HepG2 (cell line): Measurements from ENCODE around the gene LY6G5B. TPM values are rescaled to one million over a fixed set of nuclear protein-coding genes. Genes with fewer than 3 reads are reported as not detected.
A peak's percentile ranks its signal among the peaks of the same experiment; 100 is the strongest.

Experiments used
- ATAC-seq: fragments of 200-7000 bp; cut with Tn5 transposase; 3 replicates; pipeline ENCODE4 v1.9.1; 2020; ENCODE audit warnings: mild to moderate bottlenecking, moderate library complexity
- BruUV-seq: library from RNA; stranded (reverse); fragments of 400-500 nt; replicated peaks from 2 replicates; lab custom pipeline; 2021; lab: Mats Ljungman, UMichigan
- CTCF ChIA-PET: fragments of 300-600 bp; formaldehyde crosslinking; extraction: SDS; loops from one replicate; lab custom pipeline; 2021; ENCODE audit warnings: low total read pairs, inconsistent platforms, low intra/inter-chr PET ratio; lab: Yijun Ruan, JAX
- POLR2A ChIA-PET: fragments of 350-600 bp; sonication (Branson Sonifier 250); formaldehyde crosslinking; loops from one replicate; lab custom pipeline; 2020; ENCODE audit warnings: antibody characterized with exemption, inconsistent platforms; lab: Yijun Ruan, JAX
- DNase-seq: peaks from one replicate; pipeline ENCODE4 v3.0.0-alpha.2; 2015; ENCODE audit warnings: low spot score
- FAIRE-seq: peaks from 3 replicates; lab custom pipeline; 2011; peaks lifted over from hg19 to GRCh38; lab: Jason Lieb, UNC
- H2AFZ ChIP-seq: one replicate; pipeline ENCODE4 v1.6.1; 2011; ENCODE audit warnings: low read length, inconsistent platforms
- H3K27ac ChIP-seq: fragments of 300-600 bp; 3 replicates; pipeline ENCODE4 v1.8.0; 2011; ENCODE audit warnings: mixed run types, mild to moderate bottlenecking, mixed read lengths, low read length, inconsistent platforms; ENCODE audit not compliant: insufficient read depth; ENCODE audit errors: extremely low read length
- H3K27me3 ChIP-seq, 2 experiments: fragments of 200-600 bp in 1 of 2; 2 replicates in 1 of 2; 3 replicates in 1 of 2; pipeline versions ENCODE4 v1.6.0 to v1.8.0; 2011; ENCODE audit warnings: low read length in 2 of 2, mild to moderate bottlenecking in 2 of 2, moderate library complexity in 2 of 2, inconsistent platforms in 1 of 2; ENCODE audit not compliant: insufficient read depth in 2 of 2, control insufficient read depth in 1 of 2
- H3K36me3 ChIP-seq, 2 experiments: fragments of 200-600 bp in 1 of 2; replicated peaks in 1 of 2; 2 replicates in 1 of 2; 3 replicates in 1 of 2; pipeline versions ENCODE4 v1.5.1 to v1.8.0; 2011; ENCODE audit warnings: low read length in 2 of 2, inconsistent platforms in 1 of 2; ENCODE audit not compliant: insufficient read depth in 2 of 2, control insufficient read depth in 1 of 2
- H3K4me1 ChIP-seq: 2 replicates; pipeline ENCODE4 v1.5.1; 2012; ENCODE audit warnings: low read length, inconsistent platforms; ENCODE audit not compliant: insufficient read depth
- H3K4me2 ChIP-seq: 2 replicates; pipeline ENCODE4 v1.6.0; 2011; ENCODE audit warnings: low read depth, low read length, inconsistent platforms
- H3K4me3 ChIP-seq, 3 experiments: fragments of 200-600 bp in 1 of 3; sonication (generic), shearing (Covaris generic) in 1 of 3; replicated peaks in 1 of 3; 2 replicates each; pipeline ENCODE4 v1.5.1; 2011 to 2016; ENCODE audit warnings: low read length in 3 of 3, inconsistent platforms in 2 of 3, low read depth in 2 of 3, mild to moderate bottlenecking in 2 of 3, control low read depth in 1 of 3, mixed read lengths in 1 of 3; ENCODE audit not compliant: insufficient read depth in 1 of 3
- H3K79me2 ChIP-seq: one replicate; pipeline ENCODE4 v1.6.1; 2011; ENCODE audit warnings: low read length, inconsistent platforms; ENCODE audit not compliant: insufficient read depth
- H3K9ac ChIP-seq: 2 replicates; pipeline ENCODE4 v1.6.0; 2011; ENCODE audit warnings: mild to moderate bottlenecking, low read depth, low read length, inconsistent platforms; ENCODE audit not compliant: insufficient read depth
- H3K9me3 ChIP-seq: 2 replicates; pipeline ENCODE4 v1.5.1; 2012; ENCODE audit warnings: mild to moderate bottlenecking, low read length
- H4K20me1 ChIP-seq: 2 replicates; pipeline ENCODE4 v1.6.0; 2011; ENCODE audit warnings: inconsistent platforms, mild to moderate bottlenecking, low read length, moderate library complexity; ENCODE audit not compliant: insufficient read depth
- HNRNPLL ChIP-seq: fragments of 200-400 bp; formaldehyde crosslinking; IDR thresholded peaks from 2 replicates; pipeline ENCODE4 v1.6.1; 2017; ENCODE audit warnings: mild to moderate bottlenecking, low read depth, low read length; ENCODE audit not compliant: poor library complexity, severe bottlenecking
- HOXD1 ChIP-seq: sonication (generic); formaldehyde crosslinking; IDR thresholded peaks from 2 replicates; pipeline ENCODE4 v1.5.0; 2020; ENCODE audit warnings: missing genetic modification reagents
- IRF2 ChIP-seq: IDR thresholded peaks from 2 replicates; pipeline ENCODE4 v1.6.1; 2018; ENCODE audit warnings: missing genetic modification reagents, missing compliant biosample characterization
- SYNCRIP ChIP-seq: fragments of 200-400 bp; formaldehyde crosslinking; IDR thresholded peaks from 2 replicates; pipeline ENCODE4 v1.6.1; 2018; ENCODE audit warnings: mild to moderate bottlenecking, low read depth, low read length; ENCODE audit not compliant: insufficient read depth
- ZNF225 ChIP-seq: sonication (generic); formaldehyde crosslinking; IDR thresholded peaks from 2 replicates; pipeline ENCODE4 v1.4.0; 2020; ENCODE audit warnings: mild to moderate bottlenecking, missing genetic modification reagents
- ZNF260 ChIP-seq: sonication (generic); formaldehyde crosslinking; IDR thresholded peaks from 2 replicates; pipeline ENCODE4 v1.4.0; 2020; ENCODE audit warnings: missing genetic modification reagents, low read depth, mild to moderate bottlenecking, borderline replicate concordance
- ZNF556 ChIP-seq: sonication (generic); formaldehyde crosslinking; IDR thresholded peaks from 2 replicates; pipeline ENCODE4 v1.4.0; 2020; ENCODE audit warnings: mild to moderate bottlenecking, missing genetic modification reagents, borderline replicate concordance
- WGBS: methylation state at CpG from one replicate; pipeline ENCODE4 v1.1.6; 2017; ENCODE audit warnings: low lambda C conversion rate; 5-methylcytosine and 5-hydroxymethylcytosine counted together
- in situ Hi-C: cut with HindIII; loops from 2 replicates; pipeline ENCODE4 v1.10.0; 2017; ENCODE audit warnings: low pct_unique_long_range_greater_than_20kb; ENCODE audit not compliant: extremely low pct_ligation_motif_present
- intact Hi-C: fragments of 100-400 bp; cut with micrococcal nuclease; formaldehyde crosslinking; loops from one replicate; pipeline ENCODE4 v1.10.0; 2022; ENCODE audit not compliant: unreplicated experiment
- polyA plus RNA-seq, 8 experiments: library from polyadenylated mRNA; depleted of rRNA in 3 of 8; stranded (reverse) in 7 of 8; unstranded in 1 of 8; fragments of >200 nt; fragmentation: Illumina TruSeq in 4 of 8; extraction: Trizol in 4 of 8; gene quantifications; 2 replicates each; pipeline versions ENCODE4 v1.2.1 to v1.2.3, GENCODE V29; 2011 to 2016; ENCODE audit warnings: low read depth in 4 of 8, missing spikeins in 1 of 8, mixed read lengths in 1 of 8; ENCODE audit not compliant: insufficient read depth in 1 of 8
- total RNA-seq, 5 experiments: library from RNA; depleted of rRNA; stranded (reverse); fragments of >200 nt; fragmentation: Illumina TruSeq; extraction: Trizol; gene quantifications; 2 replicates each; pipeline ENCODE4 v1.2.3, GENCODE V29; 2016; ENCODE audit warnings: low read depth in 1 of 5
- TF ChIP-seq, protein P1 (sequence below): sonication (generic); formaldehyde crosslinking; IDR thresholded peaks from 2 replicates; pipeline ENCODE4 v1.5.1; 2020; ENCODE audit warnings: mild to moderate bottlenecking, missing genetic modification reagents, moderate library complexity

LY6G5B gene
- total and polyA plus RNA-seq, 2 of the 13 experiments (the other 11 are each of a cell fraction or from before 2014, with no cell fraction given): 7.8 to 15.7 TPM

DNA sequence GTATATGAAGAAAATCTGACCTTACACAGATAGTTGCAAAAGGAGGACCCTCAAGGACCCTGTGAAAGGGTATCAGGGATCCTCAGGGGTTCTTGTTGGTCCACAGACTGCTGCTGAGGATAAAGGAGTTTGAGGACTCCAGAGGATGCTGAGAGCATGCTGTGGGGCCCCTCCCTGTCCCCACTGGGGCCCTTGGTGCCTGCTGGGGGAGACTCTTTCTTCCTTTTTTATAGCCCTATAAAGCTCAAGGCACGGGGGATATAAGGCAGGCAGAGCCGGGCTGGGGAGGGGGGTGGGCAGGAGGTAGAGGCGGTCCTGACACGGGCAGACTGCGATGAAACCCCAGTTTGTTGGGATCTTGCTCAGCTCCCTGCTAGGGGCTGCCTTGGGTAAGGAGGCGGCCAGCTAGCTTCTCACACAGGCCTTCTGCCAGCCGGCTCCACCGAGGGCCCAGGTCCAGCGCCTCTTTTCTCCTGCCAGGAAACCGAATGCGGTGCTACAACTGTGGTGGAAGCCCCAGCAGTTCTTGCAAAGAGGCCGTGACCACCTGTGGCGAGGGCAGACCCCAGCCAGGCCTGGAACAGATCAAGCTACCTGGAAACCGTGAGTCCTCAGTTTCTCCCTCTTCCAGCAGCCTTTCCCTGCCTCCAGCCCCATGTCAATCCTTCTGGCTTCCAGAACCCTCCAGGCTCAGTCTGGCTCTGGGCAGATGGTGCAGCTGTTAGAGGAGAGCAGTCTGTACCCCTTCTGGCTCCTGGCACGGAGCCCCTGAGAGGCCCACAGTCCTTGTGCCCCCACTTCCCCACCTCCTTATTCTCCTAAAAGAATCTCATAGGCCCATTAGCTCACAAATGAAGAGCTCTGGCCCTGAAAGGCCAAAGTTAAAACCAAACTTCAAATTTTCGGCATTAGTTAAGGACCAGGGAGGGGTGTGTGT, 45.5 kb downstream of the LY6G5B start, which contains the start of gene LY6G6D:
TSS of gene LY6G6D (plus strand) at position 327 of the 937 bp plus-strand sequence. CDS start at position 335, 8 bp downstream.
- H3K27me3 ChIP-seq: peaks cover 12 to 51% of the 10 kb centered on the region in 2 experiments; a peak in 4 of 5 replicates
- intact Hi-C loops (loop anchor here (5.0 kb wide), 1 partner anchor 33 kb away; the partner anchor contains the start of gene LY6G5C), in situ Hi-C loops (no loop called here)
- H3K4me1 ChIP-seq: peaks cover 25% of the 10 kb centered on the region
- no peak for FAIRE-seq
- no peak for DNase-seq
- H4K20me1 ChIP-seq: no peaks in the 10 kb centered on the region
- no peaks in the 10 kb centered on the region for H3K36me3 ChIP-seq
- POLR2A ChIA-PET: interaction anchor here (0.6 to 5.1 kb wide), 12 partner anchors 9 to 187 kb away, joined by 3 to 31 read pairs (median 3); partner anchors contain the start of genes ABHD16A, DDAH2, HSPA1B and VARS1
- no TSS peak for BruUV-seq
- H3K27ac ChIP-seq: no peak within 1 kb of the TSS
- H3K4me3 ChIP-seq: no peak within 1 kb of the TSS; a peak in 1 of 6 replicates
- TF ChIP-seq, protein P1, sequence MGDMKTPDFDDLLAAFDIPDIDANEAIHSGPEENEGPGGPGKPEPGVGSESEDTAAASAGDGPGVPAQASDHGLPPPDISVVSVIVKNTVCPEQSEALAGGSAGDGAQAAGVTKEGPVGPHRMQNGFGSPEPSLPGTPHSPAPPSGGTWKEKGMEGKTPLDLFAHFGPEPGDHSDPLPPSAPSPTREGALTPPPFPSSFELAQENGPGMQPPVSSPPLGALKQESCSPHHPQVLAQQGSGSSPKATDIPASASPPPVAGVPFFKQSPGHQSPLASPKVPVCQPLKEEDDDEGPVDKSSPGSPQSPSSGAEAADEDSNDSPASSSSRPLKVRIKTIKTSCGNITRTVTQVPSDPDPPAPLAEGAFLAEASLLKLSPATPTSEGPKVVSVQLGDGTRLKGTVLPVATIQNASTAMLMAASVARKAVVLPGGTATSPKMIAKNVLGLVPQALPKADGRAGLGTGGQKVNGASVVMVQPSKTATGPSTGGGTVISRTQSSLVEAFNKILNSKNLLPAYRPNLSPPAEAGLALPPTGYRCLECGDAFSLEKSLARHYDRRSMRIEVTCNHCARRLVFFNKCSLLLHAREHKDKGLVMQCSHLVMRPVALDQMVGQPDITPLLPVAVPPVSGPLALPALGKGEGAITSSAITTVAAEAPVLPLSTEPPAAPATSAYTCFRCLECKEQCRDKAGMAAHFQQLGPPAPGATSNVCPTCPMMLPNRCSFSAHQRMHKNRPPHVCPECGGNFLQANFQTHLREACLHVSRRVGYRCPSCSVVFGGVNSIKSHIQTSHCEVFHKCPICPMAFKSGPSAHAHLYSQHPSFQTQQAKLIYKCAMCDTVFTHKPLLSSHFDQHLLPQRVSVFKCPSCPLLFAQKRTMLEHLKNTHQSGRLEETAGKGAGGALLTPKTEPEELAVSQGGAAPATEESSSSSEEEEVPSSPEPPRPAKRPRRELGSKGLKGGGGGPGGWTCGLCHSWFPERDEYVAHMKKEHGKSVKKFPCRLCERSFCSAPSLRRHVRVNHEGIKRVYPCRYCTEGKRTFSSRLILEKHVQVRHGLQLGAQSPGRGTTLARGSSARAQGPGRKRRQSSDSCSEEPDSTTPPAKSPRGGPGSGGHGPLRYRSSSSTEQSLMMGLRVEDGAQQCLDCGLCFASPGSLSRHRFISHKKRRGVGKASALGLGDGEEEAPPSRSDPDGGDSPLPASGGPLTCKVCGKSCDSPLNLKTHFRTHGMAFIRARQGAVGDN (CRISPR knock-in tag): peak; percentile 30; the same call in 1 of the 2 replicates
- 0 out of 2 replicates have a peak, but pooled peaks have one; percentile 35 for TF ChIP-seq HOXD1 (CRISPR knock-in tag)
- TF ChIP-seq ZNF556 (CRISPR knock-in tag): no peak
- no peak for TF ChIP-seq SYNCRIP
- peak; percentile 23 for TF ChIP-seq HNRNPLL
- TF ChIP-seq ZNF260 (CRISPR knock-in tag): no peak
- TF ChIP-seq IRF2 (CRISPR knock-in tag): no peak
- 0 out of 2 replicates have a peak, but pooled peaks have one; percentile 56 for TF ChIP-seq ZNF225 (CRISPR knock-in tag)
- H3K9me3 ChIP-seq: no peaks in the 10 kb centered on the region
- H3K4me2 ChIP-seq: peak within 1 kb of the TSS; percentile 63
- CTCF ChIA-PET: no interaction called here
- peak within 1 kb of the TSS; percentile 5 for H2AFZ ChIP-seq
- H3K79me2 ChIP-seq: no peaks in the 10 kb centered on the region
- 43% methylated on average over 9 of the region's 16 CpGs for WGBS
- H3K9ac ChIP-seq: no peak within 1 kb of the TSS
- no peak for ATAC-seq
